NCI-H2171 (cell line): ENCODE data around the gene NDUFS7.

Experiments
- DNase-seq: peaks from one replicate; lab custom pipeline; 2025; lab: John Stamatoyannopoulos, UW

NDUFS7 gene

GRCh38 chr19:1400281-1401137 is 16.8 kb downstream of the NDUFS7 start:
- peak; percentile 76 for DNase-seq

- DNase-seq, result peak; percentile 41
These were observed 17.6 kb downstream of the NDUFS7 start, which contains the start of gene GAMT for GRCh38 chr19:1401138-1401888. GAMT (minus strand) TSS chr19:1401542; CDS start chr19:1401476, 66 bp downstream.

GRCh38 chr19:1401889-1402217 is 18.1 kb downstream of the NDUFS7 start:
- no peak for DNase-seq

- DNase-seq, result no peak
These were observed 18.8 kb downstream of the NDUFS7 start for GRCh38 chr19:1402411-1403070.

GRCh38 chr19:1406774-1407527 is 23.2 kb downstream of the NDUFS7 start:
- peak; percentile 98 for DNase-seq

GRCh38 chr19:1407528-1408299 is 24.0 kb downstream of the NDUFS7 start, which contains the start of gene DAZAP1:
DAZAP1 (plus strand) TSS chr19:1407586; CDS start chr19:1407774, 188 bp downstream.
- no peak for DNase-seq

- no peak for DNase-seq
These were observed 24.8 kb downstream of the NDUFS7 start for GRCh38 chr19:1408300-1409203.

- no peak for DNase-seq
These were observed 25.7 kb downstream of the NDUFS7 start for GRCh38 chr19:1409204-1410005.

GRCh38 chr19:1410136-1410786 is 26.6 kb downstream of the NDUFS7 start:
- no peak for DNase-seq

GRCh38 chr19:1410789-1411188 is 27.1 kb downstream of the NDUFS7 start:
- no peak for DNase-seq

GRCh38 chr19:1411255-1412191 is 27.8 kb downstream of the NDUFS7 start:
- no peak for DNase-seq

GRCh38 chr19:1412323-1412923 is 28.7 kb downstream of the NDUFS7 start:
- DNase-seq, result no peak

- DNase-seq, result no peak
These were observed 29.5 kb downstream of the NDUFS7 start for GRCh38 chr19:1412995-1413800.

- no peak for DNase-seq
These were observed 32.5 kb downstream of the NDUFS7 start for GRCh38 chr19:1416014-1416841.

GRCh38 chr19:1417145-1417544 is 33.4 kb downstream of the NDUFS7 start:
- no peak for DNase-seq
